Activated T-cell treated with anti-CD3 and anti-CD28 coated beads, Interleukin-2, amount 50 U/mL, for 4 hours (primary cell): ENCODE data around the gene FBXL15. TPM values are rescaled to one million over a fixed set of nuclear protein-coding genes. Genes with fewer than 3 reads are reported as not detected.

Experiments
- ATAC-seq, 2 donors: fragments of 200-7000 bp; cut with Tn5 transposase; one replicate each; pipeline ENCODE4 v1.10.0; 2021
- DNase-seq: peaks from one replicate; pipeline ENCODE4 v3.0.0-alpha.2; 2020
- H3K27me3 Mint-ChIP-seq: one replicate; pipeline ENCODE4 v1.8.0; 2021; ENCODE audit warnings: low read depth, mixed read lengths
- H3K36me3 Mint-ChIP-seq: one replicate; pipeline ENCODE4 v1.8.0; 2022; ENCODE audit warnings: mixed read lengths; ENCODE audit not compliant: insufficient read depth
- H3K4me1 Mint-ChIP-seq: one replicate; pipeline ENCODE4 v1.8.0; 2021; ENCODE audit warnings: low read depth, mixed read lengths
- H3K4me3 Mint-ChIP-seq: one replicate; pipeline ENCODE4 v1.8.0; 2021; ENCODE audit warnings: mild to moderate bottlenecking, moderate library complexity, mixed read lengths
- H3K9me3 Mint-ChIP-seq: one replicate; pipeline ENCODE4 v1.8.0; 2021; ENCODE audit warnings: mixed read lengths
- total RNA-seq, 3 donors: library from RNA; stranded (reverse); gene quantifications; one replicate each; pipeline ENCODE4 v1.2.1, GENCODE V29; 2021

FBXL15 gene
- total RNA-seq, 3 donors from 2014 or later: 16.5 to 17.7 (median 16.6) TPM

DNA sequence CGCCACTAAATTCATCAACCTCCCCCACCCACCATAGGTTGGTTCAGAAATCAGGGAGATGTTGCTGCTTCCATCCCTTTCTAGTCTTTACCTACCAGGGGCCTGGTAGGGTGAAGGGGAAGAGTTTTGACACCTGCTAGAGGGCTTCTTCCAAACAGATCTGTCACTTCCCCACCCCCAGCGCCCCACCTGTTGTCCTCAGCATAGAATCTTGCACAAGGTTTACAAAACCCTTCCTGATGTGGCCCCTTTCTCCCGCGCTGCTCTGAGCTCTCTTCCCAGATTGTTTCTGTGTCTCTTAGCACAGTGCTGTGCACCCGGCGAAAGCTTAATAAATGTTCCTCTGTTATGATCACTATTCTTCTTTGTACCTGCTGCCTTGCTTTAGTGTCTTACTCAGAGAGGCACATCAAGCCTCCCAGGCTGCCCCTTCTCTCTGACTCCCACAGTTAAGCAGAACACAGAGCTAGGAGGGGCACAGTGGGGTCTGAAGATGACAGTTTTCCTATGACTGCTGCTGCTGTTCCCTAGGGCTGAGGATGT, 41.9 kb downstream of the FBXL15 start:
- no peaks in the 10 kb centered on the region for H3K36me3 Mint-ChIP-seq
- H3K27me3 Mint-ChIP-seq: no peaks in the 10 kb centered on the region
- no peak for ATAC-seq
- no peaks in the 10 kb centered on the region for H3K9me3 Mint-ChIP-seq
- peaks cover 23% of the 10 kb centered on the region for H3K4me1 Mint-ChIP-seq
- peak overlapping the region; percentile 88 for H3K4me3 Mint-ChIP-seq
- DNase-seq: no peak

DNA sequence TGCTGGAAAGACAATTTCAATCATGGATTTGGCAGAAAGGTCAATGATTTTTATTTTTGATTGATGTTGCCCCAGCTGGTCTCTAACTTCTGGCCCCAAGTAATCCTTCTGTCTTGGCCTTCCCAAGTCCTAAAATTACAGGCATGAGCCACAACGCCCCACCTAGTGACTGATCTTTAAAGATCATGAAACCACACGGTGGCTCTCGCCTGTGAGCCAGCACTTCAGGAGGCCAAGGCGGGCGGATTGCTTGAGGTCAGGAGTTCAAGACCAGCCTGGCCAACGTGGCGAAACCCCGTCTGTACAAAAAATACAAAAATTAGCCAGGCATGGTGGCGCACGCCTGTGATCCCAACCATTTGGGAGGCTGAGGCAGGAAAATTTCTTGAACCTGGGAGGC, 43.3 kb downstream of the FBXL15 start:
- DNase-seq (no peak), ATAC-seq (no peak)
- Mint-ChIP-seq H3K36me3 (peaks cover under 1% of the 10 kb centered on the region), H3K4me1 (peaks cover 23% of the 10 kb centered on the region), H3K27me3 (no peaks in the 10 kb centered on the region), H3K9me3 (no peaks in the 10 kb centered on the region), H3K4me3 (no peak overlapping the region)

- no peak overlapping the region for H3K4me3 Mint-ChIP-seq
- H3K27me3 Mint-ChIP-seq: no peaks in the 10 kb centered on the region
- H3K36me3 Mint-ChIP-seq: peaks cover 4% of the 10 kb centered on the region
- ATAC-seq (no peak), DNase-seq (no peak)
- H3K9me3 Mint-ChIP-seq: no peaks in the 10 kb centered on the region
- peaks cover 23% of the 10 kb centered on the region for H3K4me1 Mint-ChIP-seq
Measured at GRCh38 chr10:102465466-102465865, 44.8 kb downstream of the FBXL15 start.

DNA sequence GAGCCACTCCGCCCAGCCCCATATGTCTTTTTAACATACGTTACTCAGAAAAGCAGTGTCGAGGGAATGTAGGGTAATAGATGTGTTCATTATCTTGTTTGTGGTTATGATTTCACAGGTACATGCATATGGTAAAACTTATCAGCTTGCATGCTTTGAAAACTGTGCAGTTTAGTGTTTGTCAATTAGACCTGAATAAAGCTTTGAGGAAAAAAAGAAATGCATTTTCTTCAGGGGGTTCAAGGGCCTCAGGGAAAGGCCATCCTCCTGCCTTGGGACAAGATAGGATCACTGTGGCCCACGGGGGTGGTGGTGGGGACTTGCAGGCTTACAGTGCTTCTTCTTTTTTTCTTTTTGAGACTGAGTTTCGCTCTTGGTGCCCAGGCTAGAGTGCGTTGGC, 46.7 kb downstream of the FBXL15 start:
- ATAC-seq (no peak), DNase-seq (no peak)
- H3K4me1 Mint-ChIP-seq: peaks cover 5% of the 10 kb centered on the region
- H3K36me3 Mint-ChIP-seq: peaks cover 4% of the 10 kb centered on the region
- H3K27me3 Mint-ChIP-seq: no peaks in the 10 kb centered on the region
- H3K4me3 Mint-ChIP-seq: no peak overlapping the region
- no peaks in the 10 kb centered on the region for H3K9me3 Mint-ChIP-seq

GRCh38 chr10:102467971-102468438, 47.4 kb downstream of the FBXL15 start:
- no peak for ATAC-seq
- Mint-ChIP-seq H3K4me1 (peaks cover 4% of the 10 kb centered on the region), H3K36me3 (peaks cover 4% of the 10 kb centered on the region)

GRCh38 chr10:102468683-102469082, 48.0 kb downstream of the FBXL15 start:
- DNase-seq (no peak), ATAC-seq (no peak)
- H3K27me3 Mint-ChIP-seq: no peaks in the 10 kb centered on the region
- H3K9me3 Mint-ChIP-seq: no peaks in the 10 kb centered on the region
- no peak overlapping the region for H3K4me3 Mint-ChIP-seq
- peaks cover 4% of the 10 kb centered on the region for H3K36me3 Mint-ChIP-seq
- H3K4me1 Mint-ChIP-seq: peaks cover 11% of the 10 kb centered on the region

More at GRCh38 chr10:102467971-102468438, 47.4 kb downstream of the FBXL15 start:
- no peaks in the 10 kb centered on the region for H3K9me3 Mint-ChIP-seq
- DNase-seq: no peak
- H3K27me3 Mint-ChIP-seq: no peaks in the 10 kb centered on the region
- no peak overlapping the region for H3K4me3 Mint-ChIP-seq

DNA sequence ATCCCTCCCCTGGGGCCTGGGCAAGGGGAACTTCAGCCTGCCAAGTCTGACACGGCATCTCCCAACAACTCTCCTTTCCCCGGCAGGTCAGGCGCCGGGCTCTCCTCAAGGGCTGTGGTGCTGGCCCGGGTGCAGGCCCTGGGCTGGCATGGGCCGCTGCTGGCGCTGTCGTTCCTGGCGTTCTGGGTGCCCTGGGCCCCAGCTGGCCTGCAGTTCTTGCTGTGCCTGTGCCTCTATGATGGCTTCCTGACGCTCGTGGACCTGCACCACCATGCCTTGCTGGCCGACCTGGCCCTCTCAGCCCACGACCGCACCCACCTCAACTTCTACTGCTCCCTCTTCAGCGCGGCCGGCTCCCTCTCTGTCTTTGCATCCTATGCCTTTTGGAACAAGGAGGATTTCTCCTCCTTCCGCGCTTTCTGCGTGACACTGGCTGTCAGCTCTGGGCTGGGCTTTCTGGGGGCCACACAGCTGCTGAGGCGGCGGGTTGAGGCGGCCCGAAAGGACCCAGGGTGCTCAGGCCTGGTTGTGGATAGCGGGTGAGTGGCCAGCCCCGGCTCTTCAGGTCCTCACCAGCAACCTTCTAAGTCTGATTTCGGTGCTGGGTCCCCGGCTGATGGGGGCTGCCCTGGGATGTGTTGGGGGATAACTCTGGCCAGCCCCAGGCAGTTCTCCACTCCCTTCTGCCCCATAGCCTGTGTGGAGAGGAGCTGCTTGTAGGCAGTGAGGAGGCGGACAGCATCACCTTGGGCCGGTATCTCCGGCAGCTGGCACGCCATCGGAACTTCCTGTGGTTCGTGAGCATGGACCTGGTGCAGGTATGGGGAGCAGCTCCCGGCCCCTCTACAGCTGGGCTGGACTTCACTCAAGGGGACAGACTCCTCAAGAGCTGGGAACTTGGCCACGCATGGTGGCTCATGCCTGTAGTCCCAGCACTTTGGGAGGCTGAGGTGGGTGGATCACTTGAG, 50.2 kb downstream of the FBXL15 start:
- no peak for DNase-seq
- no peak for ATAC-seq
- no peaks in the 10 kb centered on the region for H3K9me3 Mint-ChIP-seq
- no peaks in the 10 kb centered on the region for H3K27me3 Mint-ChIP-seq
- peaks cover 19% of the 10 kb centered on the region for H3K4me1 Mint-ChIP-seq
- H3K4me3 Mint-ChIP-seq: no peak overlapping the region
- H3K36me3 Mint-ChIP-seq: peaks cover 6% of the 10 kb centered on the region

Other genes with a start within 250 kb of the FBXL15 start
- not detected for gene ELOVL3, start 194.5 kb upstream of the FBXL15 start, total RNA-seq
- under 1 TPM in 2 of 3 donors, not detected in 1; 0.25 to 0.46 TPM for gene PITX3, start 179.3 kb upstream of the FBXL15 start, total RNA-seq
- 10 to 100 TPM; 42.9 to 46.5 (median 43.3) TPM for gene GBF1, start 175.3 kb upstream of the FBXL15 start, total RNA-seq
- 100 to 1,000 TPM; 300 to 365 (median 302) TPM for gene NFKB2, start 25.1 kb upstream of the FBXL15 start, total RNA-seq
- 1 to 10 TPM; 2.3 to 4.6 (median 3.7) TPM for gene PSD, start 2.1 kb upstream of the FBXL15 start, total RNA-seq
- gene CUEDC2, start 11.7 kb downstream of the FBXL15 start, total RNA-seq: 10 to 100 TPM; 44.3 to 50.6 (median 45.3) TPM
- gene C10orf95, start 30.7 kb downstream of the FBXL15 start, total RNA-seq: under 1 TPM; 0.27 to 0.96 (median 0.45) TPM
- 10 to 100 TPM; 65.2 to 69.8 (median 67.1) TPM for gene ACTR1A, start 81.9 kb downstream of the FBXL15 start, total RNA-seq
- 1 to 10 TPM; 8.7 to 8.8 (median 8.8) TPM for gene SUFU, start 83.1 kb downstream of the FBXL15 start, total RNA-seq
- 10 to 100 TPM; 53.9 to 67.6 (median 59.9) TPM for gene TRIM8, start 223.6 kb downstream of the FBXL15 start, total RNA-seq